Activated B cell treated with CpG ODN at 0.5 μM for 24 hours (primary cell): ENCODE measurements around the gene RBMS1. TPM values are rescaled to one million over a fixed set of nuclear protein-coding genes. Genes with fewer than 3 reads are reported as not detected.

Experiments
- ATAC-seq: fragments of 200-7000 bp; cut with Tn5 transposase; one replicate; pipeline ENCODE4 v1.10.0; 2021; ENCODE audit warnings: low read depth, mild to moderate bottlenecking, moderate library complexity
- CTCF ChIA-PET: fragments of 350-600 bp; sonication (Branson Sonifier 250); formaldehyde crosslinking; loops from one replicate; lab custom pipeline; 2021; ENCODE audit warnings: antibody characterized with exemption; lab: Charles Lee
- POLR2A ChIA-PET: fragments of 350-600 bp; sonication (Branson Sonifier 250); formaldehyde crosslinking; loops from one replicate; lab custom pipeline; 2021; ENCODE audit warnings: antibody characterized with exemption; lab: Charles Lee
- DNase-seq: peaks from one replicate; pipeline ENCODE4 v3.0.0; 2022
- H3K27ac Mint-ChIP-seq: one replicate; pipeline ENCODE4 v1.8.0; 2020; ENCODE audit warnings: mixed read lengths
- H3K27me3 Mint-ChIP-seq: one replicate; pipeline ENCODE4 v1.8.0; 2021; ENCODE audit warnings: mixed read lengths
- H3K36me3 Mint-ChIP-seq: one replicate; pipeline ENCODE4 v1.8.0; 2021; ENCODE audit warnings: low read depth, mixed read lengths
- H3K4me1 Mint-ChIP-seq: one replicate; pipeline ENCODE4 v1.8.0; 2021; ENCODE audit warnings: mixed read lengths
- H3K4me3 Mint-ChIP-seq: one replicate; pipeline ENCODE4 v1.8.0; 2020; ENCODE audit warnings: mild to moderate bottlenecking, mixed read lengths
- H3K9me3 Mint-ChIP-seq: one replicate; pipeline ENCODE4 v1.8.0; 2020; ENCODE audit warnings: mixed read lengths
- intact Hi-C: fragments of 100-400 bp; cut with micrococcal nuclease; formaldehyde crosslinking; loops from one replicate; pipeline ENCODE4 v1.15.1; 2024
- total RNA-seq: library from RNA; stranded (reverse); gene quantifications from 2 replicates; pipeline ENCODE4 v1.2.3, GENCODE V29; 2022
- TF ChIP-seq, protein P1 (sequence below): fragments of 200-600 bp; IDR thresholded peaks from one replicate; pipeline ENCODE4 v1.8.0; 2022; ENCODE audit warnings: antibody characterized with exemption, mild to moderate bottlenecking

The RBMS1 gene
- total RNA-seq, 1 donor from 2014 or later: 30.9 TPM

DNA sequence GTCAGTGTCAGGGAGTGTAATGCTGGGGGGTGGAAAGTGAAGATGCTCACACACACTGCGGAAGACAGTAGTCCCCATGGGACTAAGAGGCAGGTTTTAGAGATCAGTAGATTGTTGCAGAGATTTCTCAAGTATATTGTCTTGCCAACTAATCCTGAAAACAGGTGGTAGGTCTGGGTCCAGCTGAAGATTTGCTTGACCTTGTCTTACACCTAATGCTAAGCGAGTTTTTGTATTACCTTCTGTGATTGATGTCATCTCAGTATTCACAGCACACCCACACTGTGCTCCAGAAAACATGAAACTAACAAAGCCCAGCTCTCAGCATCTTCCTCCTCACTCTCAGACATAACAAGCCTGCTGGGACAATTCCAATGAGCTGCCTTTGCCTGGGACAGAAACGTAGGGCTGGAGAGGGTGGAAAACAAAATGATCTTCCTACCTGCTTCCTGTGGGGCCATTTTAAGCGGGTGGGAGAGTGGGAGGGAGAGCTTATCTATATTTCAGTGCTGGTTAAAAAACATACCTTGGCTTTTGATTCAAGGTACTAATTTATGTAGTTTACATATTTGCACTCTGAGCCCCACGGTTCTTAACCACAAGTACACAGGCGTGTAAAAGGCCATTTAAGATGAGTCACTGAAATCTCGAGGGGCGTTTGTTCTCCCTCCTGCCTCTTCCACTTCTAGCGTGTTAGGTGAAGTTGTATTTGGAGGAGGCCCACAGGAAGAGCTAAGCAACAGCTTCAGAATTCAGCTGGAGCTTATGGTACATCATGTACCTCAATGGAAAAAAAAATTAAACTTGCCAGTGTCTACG is 23.1 kb upstream of the RBMS1 start:
- ChIA-PET CTCF (no interaction called here), POLR2A (no interaction called here)
- intact Hi-C loops: no loop called here
- Mint-ChIP-seq H3K27me3 (peaks cover 7% of the 10 kb centered on the region), H3K4me3 (no peak overlapping the region), H3K36me3 (no peaks in the 10 kb centered on the region), H3K9me3 (no peaks in the 10 kb centered on the region), H3K27ac (no peak overlapping the region), H3K4me1 (peaks cover 8% of the 10 kb centered on the region)
- no peak for DNase-seq
- ATAC-seq: peak; percentile 58
- TF ChIP-seq, protein P1, sequence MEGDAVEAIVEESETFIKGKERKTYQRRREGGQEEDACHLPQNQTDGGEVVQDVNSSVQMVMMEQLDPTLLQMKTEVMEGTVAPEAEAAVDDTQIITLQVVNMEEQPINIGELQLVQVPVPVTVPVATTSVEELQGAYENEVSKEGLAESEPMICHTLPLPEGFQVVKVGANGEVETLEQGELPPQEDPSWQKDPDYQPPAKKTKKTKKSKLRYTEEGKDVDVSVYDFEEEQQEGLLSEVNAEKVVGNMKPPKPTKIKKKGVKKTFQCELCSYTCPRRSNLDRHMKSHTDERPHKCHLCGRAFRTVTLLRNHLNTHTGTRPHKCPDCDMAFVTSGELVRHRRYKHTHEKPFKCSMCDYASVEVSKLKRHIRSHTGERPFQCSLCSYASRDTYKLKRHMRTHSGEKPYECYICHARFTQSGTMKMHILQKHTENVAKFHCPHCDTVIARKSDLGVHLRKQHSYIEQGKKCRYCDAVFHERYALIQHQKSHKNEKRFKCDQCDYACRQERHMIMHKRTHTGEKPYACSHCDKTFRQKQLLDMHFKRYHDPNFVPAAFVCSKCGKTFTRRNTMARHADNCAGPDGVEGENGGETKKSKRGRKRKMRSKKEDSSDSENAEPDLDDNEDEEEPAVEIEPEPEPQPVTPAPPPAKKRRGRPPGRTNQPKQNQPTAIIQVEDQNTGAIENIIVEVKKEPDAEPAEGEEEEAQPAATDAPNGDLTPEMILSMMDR: no peak

DNA sequence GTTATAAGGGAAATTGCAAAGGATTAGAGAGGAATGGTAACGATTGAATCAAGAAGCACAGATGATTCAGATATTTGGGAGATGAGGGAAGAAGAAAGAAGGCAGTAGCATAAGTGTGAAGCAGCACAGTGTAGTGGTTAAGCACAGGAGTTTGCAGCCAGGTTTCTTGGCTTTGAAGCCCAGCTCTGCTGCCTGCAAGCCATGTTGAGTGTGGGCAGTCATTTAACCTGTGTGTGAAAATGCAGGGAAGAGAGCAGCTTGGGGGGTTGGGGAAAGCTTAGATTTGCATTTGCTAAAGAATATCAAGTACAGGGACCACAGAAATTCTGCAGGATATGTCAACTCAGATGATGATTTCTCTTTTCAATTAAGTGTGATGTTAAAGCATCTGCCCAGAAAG is 21.5 kb upstream of the RBMS1 start:
- TF ChIP-seq, protein P1: no peak
- Mint-ChIP-seq H3K36me3 (no peaks in the 10 kb centered on the region), H3K4me3 (no peak overlapping the region), H3K27ac (no peak overlapping the region), H3K4me1 (peaks cover 8% of the 10 kb centered on the region), H3K27me3 (peaks cover 7% of the 10 kb centered on the region), H3K9me3 (no peaks in the 10 kb centered on the region)
- ChIA-PET CTCF (no interaction called here), POLR2A (no interaction called here)
- DNase-seq (no peak), ATAC-seq (no peak)
- intact Hi-C loops: no loop called here

DNA sequence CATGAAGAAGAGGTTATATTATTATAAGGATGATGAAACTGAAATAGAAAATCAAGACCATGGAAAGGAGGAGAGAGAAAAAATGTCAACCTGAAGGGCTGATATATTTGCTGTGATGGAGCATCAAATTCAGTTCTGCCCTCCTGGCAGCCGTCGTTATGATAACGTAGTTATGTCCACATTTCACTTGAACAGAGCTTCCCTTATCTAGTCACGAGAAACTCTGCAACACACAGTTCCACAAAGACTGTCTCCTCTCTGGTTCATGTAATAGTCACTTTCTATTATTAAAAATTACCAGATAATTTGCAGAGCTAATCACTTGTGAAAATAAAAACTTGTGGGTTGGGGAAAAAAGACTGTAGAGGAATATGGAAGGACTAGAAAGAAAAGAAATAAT is 19.5 kb upstream of the RBMS1 start:
- ChIA-PET CTCF (no interaction called here), POLR2A (no interaction called here)
- peaks cover 9% of the 10 kb centered on the region for H3K27me3 Mint-ChIP-seq
- no peaks in the 10 kb centered on the region for H3K36me3 Mint-ChIP-seq
- H3K27ac Mint-ChIP-seq: no peak overlapping the region
- no peak overlapping the region for H3K4me3 Mint-ChIP-seq
- no peaks in the 10 kb centered on the region for H3K9me3 Mint-ChIP-seq
- TF ChIP-seq, protein P1: no peak
- ATAC-seq (no peak), DNase-seq (no peak)
- peaks cover 8% of the 10 kb centered on the region for H3K4me1 Mint-ChIP-seq
- intact Hi-C loops: no loop called here

DNA sequence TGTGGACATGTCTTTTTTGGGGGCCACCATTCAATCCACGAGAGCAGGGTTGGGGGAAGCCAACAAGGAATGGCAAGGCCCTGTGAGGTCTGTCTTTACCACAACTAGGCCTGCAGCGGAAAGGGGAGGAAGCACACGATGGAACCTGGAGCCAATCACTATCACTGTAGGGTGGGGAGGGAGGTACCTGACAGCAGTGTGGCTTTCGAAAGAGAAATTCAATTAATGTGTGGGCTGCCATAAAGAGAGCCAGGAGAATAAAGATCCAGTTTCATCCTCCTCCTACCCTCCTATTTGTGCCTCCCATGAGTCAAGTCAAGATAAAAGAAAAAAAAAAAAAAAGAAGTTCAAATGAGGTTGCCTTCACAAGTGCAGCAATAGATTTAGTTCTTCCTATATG is 18.9 kb upstream of the RBMS1 start:
- no peak for DNase-seq
- POLR2A ChIA-PET: no interaction called here
- H3K27me3 Mint-ChIP-seq: peaks cover 9% of the 10 kb centered on the region
- no peaks in the 10 kb centered on the region for H3K9me3 Mint-ChIP-seq
- peaks cover 8% of the 10 kb centered on the region for H3K4me1 Mint-ChIP-seq
- H3K36me3 Mint-ChIP-seq: no peaks in the 10 kb centered on the region
- intact Hi-C loops: no loop called here
- TF ChIP-seq, protein P1: no peak
- CTCF ChIA-PET: no interaction called here
- ATAC-seq: no peak
- H3K27ac Mint-ChIP-seq: no peak overlapping the region
- H3K4me3 Mint-ChIP-seq: no peak overlapping the region

DNA sequence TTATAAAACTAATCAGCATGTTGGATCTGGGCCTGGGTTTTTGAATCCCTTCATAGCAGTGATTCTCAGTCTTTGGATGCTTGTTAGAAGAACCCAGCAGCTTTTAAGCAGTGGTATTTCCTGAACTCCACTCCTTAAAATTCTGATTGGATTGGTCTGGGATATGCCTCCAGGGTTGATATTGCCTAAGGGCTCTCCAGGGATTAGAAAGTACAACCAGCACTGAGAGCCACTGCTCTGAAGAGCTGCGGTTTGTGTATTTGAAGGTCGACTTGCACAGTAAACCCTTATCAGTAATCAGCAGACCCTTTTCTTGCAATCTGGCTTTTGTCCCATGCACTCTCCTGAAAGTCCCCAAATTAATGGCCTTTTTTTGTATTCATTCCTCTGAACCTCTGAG is 17.0 kb upstream of the RBMS1 start:
- DNase-seq (no peak), ATAC-seq (no peak)
- TF ChIP-seq, protein P1: no peak
- no peaks in the 10 kb centered on the region for H3K4me1 Mint-ChIP-seq
- no peak overlapping the region for H3K4me3 Mint-ChIP-seq
- no peak overlapping the region for H3K27ac Mint-ChIP-seq
- ChIA-PET CTCF (no interaction called here), POLR2A (no interaction called here)
- no peaks in the 10 kb centered on the region for H3K9me3 Mint-ChIP-seq
- intact Hi-C loops: no loop called here
- H3K27me3 Mint-ChIP-seq: peaks cover 9% of the 10 kb centered on the region
- H3K36me3 Mint-ChIP-seq: no peaks in the 10 kb centered on the region
